CD4-positive, alpha-beta memory T cell (primary cell): ENCODE results near the gene ACOD1. TPM values are rescaled to one million over a fixed set of nuclear protein-coding genes. Genes with fewer than 3 reads are reported as not detected.
"Not testable (repeated sequence)": the region's sequence is repeated elsewhere in the genome, so short reads cannot be mapped to it uniquely, and the experiment has no call there.

ENCODE experiments used
- CTCF ChIA-PET: fragments of 350-600 bp; sonication (Branson Sonifier 250); formaldehyde crosslinking; loops from one replicate; lab custom pipeline; 2021; ENCODE audit warnings: inconsistent platforms; ENCODE audit not compliant: partially characterized antibody; lab: Charles Lee
- POLR2A ChIA-PET: fragments of 350-600 bp; sonication (Branson Sonifier 250); formaldehyde crosslinking; loops from one replicate; lab custom pipeline; 2021; ENCODE audit not compliant: partially characterized antibody; lab: Charles Lee
- DNase-seq, 5 donors: peaks; one replicate each; pipeline versions ENCODE4 v3.0.0 to v3.0.0-alpha.2; 2020 to 2022; ENCODE audit warnings: mixed read lengths in 1 of 5
- H3K27ac ChIP-seq: one replicate; pipeline ENCODE4 v1.7.0; 2013; ENCODE audit warnings: low read depth, low read length
- H3K27me3 ChIP-seq: 2 replicates; pipeline ENCODE4 v1.7.0; 2013; ENCODE audit warnings: mild to moderate bottlenecking, low read length, moderate library complexity; ENCODE audit not compliant: insufficient read depth
- H3K36me3 ChIP-seq: 2 replicates; pipeline ENCODE4 v1.7.0; 2013; ENCODE audit warnings: mild to moderate bottlenecking, low read length, moderate library complexity; ENCODE audit not compliant: insufficient read depth
- H3K4me1 ChIP-seq: 2 replicates; pipeline ENCODE4 v1.7.0; 2013; ENCODE audit warnings: mild to moderate bottlenecking, low read length, moderate library complexity; ENCODE audit not compliant: insufficient read depth
- H3K4me3 ChIP-seq, 2 donors: one replicate each; pipeline ENCODE4 v1.7.0; 2013; ENCODE audit warnings: low read length in 2 of 2, mild to moderate bottlenecking in 1 of 2
- H3K9me3 ChIP-seq, 2 donors: one replicate each; pipeline ENCODE4 v1.7.0; 2013; ENCODE audit warnings: low read length in 2 of 2, control low read depth in 1 of 2; ENCODE audit not compliant: control insufficient read depth in 1 of 2
- H3K27ac Mint-ChIP-seq, 7 donors: one replicate each; pipeline ENCODE4 v1.8.0; 2020 to 2021; ENCODE audit warnings: mixed read lengths in 7 of 7, mild to moderate bottlenecking in 6 of 7, inconsistent platforms in 3 of 7, moderate library complexity in 3 of 7
- H3K27me3 Mint-ChIP-seq, 2 donors: one replicate each; pipeline ENCODE4 v1.8.0; 2020 to 2021; ENCODE audit warnings: mixed read lengths in 2 of 2
- H3K36me3 Mint-ChIP-seq, 2 donors: one replicate each; pipeline ENCODE4 v1.8.0; 2020 to 2021; ENCODE audit warnings: mixed read lengths in 2 of 2, inconsistent platforms in 1 of 2, mild to moderate bottlenecking in 1 of 2
- H3K4me1 Mint-ChIP-seq, 4 donors: one replicate each; pipeline ENCODE4 v1.8.0; 2020 to 2021; ENCODE audit warnings: mixed read lengths in 4 of 4, mild to moderate bottlenecking in 1 of 4
- H3K4me3 Mint-ChIP-seq, 8 donors: one replicate each; pipeline ENCODE4 v1.8.0; 2020 to 2021; ENCODE audit warnings: mixed read lengths in 8 of 8, mild to moderate bottlenecking in 7 of 8, moderate library complexity in 6 of 8, inconsistent platforms in 3 of 8
- H3K9me3 Mint-ChIP-seq, 8 donors: one replicate each; pipeline ENCODE4 v1.8.0; 2020 to 2021; ENCODE audit warnings: mixed read lengths in 8 of 8, mild to moderate bottlenecking in 5 of 8, inconsistent platforms in 3 of 8, moderate library complexity in 1 of 8
- intact Hi-C: fragments of 100-400 bp; cut with micrococcal nuclease; formaldehyde crosslinking; loops from one replicate; pipeline ENCODE4 v1.15.1; 2023
- polyA plus RNA-seq, 2 donors: library from polyadenylated mRNA; unstranded; fragments of 300-500 nt; fragmentation: Illumina TruSeq; gene quantifications; one replicate each; pipeline ENCODE4 v1.2.3, GENCODE V29; 2021
- total RNA-seq, 2 experiments: library from RNA; stranded (reverse); gene quantifications; one replicate each; pipeline ENCODE4 v1.2.3, GENCODE V29; 2021

The ACOD1 gene
- total and polyA plus RNA-seq, 4 experiments from 2014 or later = not detected

DNA sequence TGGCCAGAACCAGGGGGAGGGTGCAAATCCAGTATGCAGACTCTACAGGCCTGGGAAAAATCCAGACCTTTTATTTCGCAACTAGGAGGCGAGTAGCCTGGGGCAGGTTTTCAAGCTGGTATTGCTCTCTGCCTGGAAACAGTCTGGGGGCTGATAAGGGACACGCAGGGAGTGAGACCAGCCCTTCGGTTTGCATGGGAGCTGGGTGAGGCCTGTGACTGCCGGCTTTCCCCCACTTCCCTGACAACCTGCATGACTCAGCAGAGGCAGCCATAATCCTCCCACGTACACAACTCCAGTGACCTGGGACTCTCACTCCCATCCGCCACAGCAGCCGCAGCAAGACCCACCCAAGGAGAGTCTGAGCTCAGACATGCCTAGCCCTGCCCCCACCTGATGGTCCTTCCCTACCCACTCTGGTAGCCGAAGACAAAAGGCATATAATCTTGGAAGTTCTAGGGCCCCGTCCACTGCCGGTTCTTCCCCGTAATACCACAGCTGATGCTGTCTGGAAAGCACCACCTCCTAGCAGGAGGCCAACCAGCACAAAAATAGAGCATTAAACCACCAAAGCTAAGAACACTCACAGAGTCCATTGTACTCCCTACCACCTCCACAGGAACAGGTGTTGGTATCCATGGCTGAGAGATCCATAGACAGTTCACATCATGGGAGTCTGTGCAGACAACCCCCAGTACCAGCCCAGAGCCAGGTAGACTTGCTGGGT, 30.4 kb upstream of the ACOD1 start:
- H3K27ac ChIP-seq, H3K9me3 ChIP-seq, H3K9me3 Mint-ChIP-seq, H3K27ac Mint-ChIP-seq, H3K36me3 ChIP-seq, H3K4me1 Mint-ChIP-seq, H3K4me3 ChIP-seq, CTCF ChIA-PET, H3K27me3 ChIP-seq, H3K36me3 Mint-ChIP-seq, intact Hi-C loops, H3K4me1 ChIP-seq, POLR2A ChIA-PET, DNase-seq, H3K4me3 Mint-ChIP-seq: not testable (repeated sequence)
- peaks cover 21 to 30% of the 10 kb centered on the region in 2 donors for H3K27me3 Mint-ChIP-seq

DNA sequence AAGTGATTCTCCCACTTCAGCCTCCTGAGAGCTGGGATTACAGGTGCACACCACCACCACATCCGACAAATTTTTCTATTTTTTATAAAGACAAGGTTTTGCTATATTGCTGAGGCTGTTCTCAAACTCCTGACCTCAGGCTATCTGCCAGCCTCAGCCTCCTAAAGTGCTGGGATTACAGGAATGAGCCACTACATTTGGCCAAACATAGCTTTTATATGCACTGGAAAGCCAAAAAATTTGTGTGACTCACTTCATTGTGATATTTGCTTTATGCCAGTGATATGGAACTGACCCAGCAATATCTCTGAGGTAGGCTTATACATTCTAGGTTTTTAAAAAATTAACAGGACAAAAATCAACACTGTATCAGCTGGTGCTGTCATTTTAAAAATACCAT, 26.8 kb upstream of the ACOD1 start:
- no peaks in the 10 kb centered on the region for H3K9me3 ChIP-seq
- peaks cover 0 to 5% (median 0%) of the 10 kb centered on the region in 8 donors for H3K9me3 Mint-ChIP-seq
- H3K4me1 Mint-ChIP-seq = no peaks in the 10 kb centered on the region
- peaks cover 1% of the 10 kb centered on the region for H3K27me3 ChIP-seq
- H3K27me3 Mint-ChIP-seq = peaks cover 17 to 28% of the 10 kb centered on the region in 2 donors
- no peaks in the 10 kb centered on the region for H3K36me3 ChIP-seq
- H3K36me3 Mint-ChIP-seq = no peaks in the 10 kb centered on the region
- no peak overlapping the region for H3K4me3 Mint-ChIP-seq
- ChIA-PET CTCF (interaction anchor here (0.6 kb wide), 1 partner anchor 12 kb away, joined by 3 read pairs; no protein-coding TSS in a partner anchor), POLR2A (no interaction called here)
- intact Hi-C loops = no loop called here
- H3K27ac Mint-ChIP-seq = no peak overlapping the region
- no peak for DNase-seq
- no peak overlapping the region for H3K27ac ChIP-seq
- H3K4me3 ChIP-seq = no peak overlapping the region
- no peaks in the 10 kb centered on the region for H3K4me1 ChIP-seq

DNA sequence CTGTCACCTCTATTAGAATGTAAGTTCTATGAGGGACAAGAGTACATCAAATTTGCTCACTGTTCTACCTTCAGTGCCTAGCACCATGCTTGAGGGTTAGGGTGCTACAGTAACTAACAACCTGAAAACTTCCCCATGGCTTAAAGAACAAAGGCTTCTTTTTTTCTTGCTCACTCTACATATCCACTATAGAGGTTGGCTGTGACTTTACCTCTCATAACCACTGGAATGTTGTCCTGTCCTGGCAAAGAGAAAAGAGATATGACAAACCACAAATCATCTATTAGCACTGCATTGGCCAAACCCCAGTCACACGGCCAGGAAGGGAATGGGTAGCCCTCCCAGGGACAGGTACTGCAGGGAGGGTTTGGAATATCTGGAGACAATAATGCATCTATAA, 23.2 kb upstream of the ACOD1 start:
- intact Hi-C loops = no loop called here
- H3K4me1 ChIP-seq = no peaks in the 10 kb centered on the region
- ChIA-PET CTCF (no interaction called here), POLR2A (no interaction called here)
- H3K4me3 ChIP-seq = no peak overlapping the region
- no peaks in the 10 kb centered on the region for H3K4me1 Mint-ChIP-seq
- no peaks in the 10 kb centered on the region for H3K9me3 ChIP-seq
- H3K4me3 Mint-ChIP-seq = no peak overlapping the region
- no peaks in the 10 kb centered on the region for H3K36me3 ChIP-seq
- no peaks in the 10 kb centered on the region for H3K36me3 Mint-ChIP-seq
- H3K27me3 Mint-ChIP-seq = peaks cover 4 to 14% of the 10 kb centered on the region in 2 donors
- no peak overlapping the region for H3K27ac ChIP-seq
- H3K27ac Mint-ChIP-seq = no peak overlapping the region
- no peaks in the 10 kb centered on the region for H3K27me3 ChIP-seq
- H3K9me3 Mint-ChIP-seq = peaks cover 0 to 3% (median 0%) of the 10 kb centered on the region in 8 donors
- DNase-seq = no peak

DNA sequence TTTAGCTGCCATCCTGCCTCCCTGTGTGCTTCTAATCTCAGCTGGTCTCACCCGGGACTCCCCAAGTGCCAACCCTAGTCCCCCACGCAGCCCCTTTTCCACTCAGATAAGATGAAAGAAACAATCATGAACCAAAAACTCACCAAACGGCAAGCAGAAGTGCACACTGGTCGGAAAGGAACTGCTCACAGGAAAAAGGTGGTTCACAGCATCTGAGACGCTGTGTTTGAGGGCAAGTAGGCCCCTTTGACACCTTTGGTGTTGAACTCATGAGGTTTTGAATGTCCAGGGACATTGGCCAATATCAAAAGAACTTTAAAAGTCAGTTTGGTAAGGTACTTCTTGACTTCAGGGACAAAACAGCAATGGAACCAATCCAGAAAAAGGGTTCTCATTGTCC, 20.4 kb upstream of the ACOD1 start:
- no peak overlapping the region for H3K27ac Mint-ChIP-seq
- no peak overlapping the region for H3K4me3 Mint-ChIP-seq
- no peaks in the 10 kb centered on the region for H3K4me1 Mint-ChIP-seq
- Histone ChIP-seq H3K36me3 (no peaks in the 10 kb centered on the region), H3K4me1 (no peaks in the 10 kb centered on the region), H3K27ac (no peak overlapping the region), H3K9me3 (no peaks in the 10 kb centered on the region), H3K4me3 (no peak overlapping the region), H3K27me3 (no peaks in the 10 kb centered on the region)
- DNase-seq = no peak
- peaks cover 0 to 4% of the 10 kb centered on the region in 2 donors for H3K27me3 Mint-ChIP-seq
- intact Hi-C loops = no loop called here
- ChIA-PET POLR2A (no interaction called here), CTCF (interaction anchor here (2.3 kb wide), 1 partner anchor 25 kb away, joined by 9 read pairs; no protein-coding TSS in a partner anchor)
- peaks cover 0 to 13% (median 0%) of the 10 kb centered on the region in 8 donors for H3K9me3 Mint-ChIP-seq
- no peaks in the 10 kb centered on the region for H3K36me3 Mint-ChIP-seq

DNA sequence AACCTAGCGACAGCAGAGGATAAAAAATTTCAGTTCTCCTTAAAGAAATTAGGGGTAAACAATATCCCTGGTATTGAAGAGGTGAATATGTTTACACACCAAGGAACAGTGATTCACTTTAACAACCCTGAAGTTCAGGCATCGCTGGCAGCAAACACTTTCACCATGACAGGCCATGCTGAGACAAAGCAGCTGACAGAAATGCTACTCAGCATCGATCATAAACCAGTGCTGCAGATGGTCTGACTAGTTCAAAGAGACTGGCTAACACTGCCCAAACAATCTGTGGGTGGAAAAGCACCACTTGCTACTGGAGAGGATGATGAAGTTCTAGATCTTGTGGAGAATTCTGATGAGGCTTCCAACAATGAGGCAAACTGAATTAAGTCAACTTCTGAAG, 19.9 kb upstream of the ACOD1 start:
- DNase-seq = no peak
- H3K27ac ChIP-seq = no peak overlapping the region
- Mint-ChIP-seq H3K4me1 (no peaks in the 10 kb centered on the region), H3K36me3 (no peaks in the 10 kb centered on the region), H3K27me3 (peaks cover 0 to 3% of the 10 kb centered on the region in 2 donors), H3K27ac (no peak overlapping the region), H3K4me3 (no peak overlapping the region), H3K9me3 (peaks cover 0 to 13% (median 0%) of the 10 kb centered on the region in 8 donors)
- intact Hi-C loops = no loop called here
- no peaks in the 10 kb centered on the region for H3K27me3 ChIP-seq
- H3K4me3 ChIP-seq = no peak overlapping the region
- H3K36me3 ChIP-seq = no peaks in the 10 kb centered on the region
- POLR2A ChIA-PET = no interaction called here
- H3K9me3 ChIP-seq = no peaks in the 10 kb centered on the region
- no peaks in the 10 kb centered on the region for H3K4me1 ChIP-seq
- CTCF ChIA-PET = interaction anchor here (2.3 kb wide), 1 partner anchor 25 kb away, joined by 9 read pairs; no protein-coding TSS in a partner anchor

DNA sequence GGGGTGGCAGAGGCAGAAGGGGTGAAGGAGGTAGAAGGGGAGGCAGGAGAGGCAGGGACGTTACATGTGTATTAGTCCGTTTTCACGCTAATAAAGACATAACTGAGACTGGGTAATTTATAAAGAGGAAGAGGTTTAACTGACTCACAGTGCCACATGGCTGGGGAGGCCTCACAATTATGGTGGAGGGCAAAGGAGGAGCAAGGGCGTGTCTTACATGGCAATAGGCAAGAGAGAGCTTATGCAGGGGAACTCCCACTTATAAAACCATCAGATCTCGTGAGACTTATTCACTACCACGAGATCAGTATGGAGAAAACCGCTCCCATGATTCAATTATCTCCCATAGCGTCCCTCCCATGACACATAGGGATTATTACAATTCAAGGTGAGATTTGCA, 19.0 kb upstream of the ACOD1 start:
- ChIA-PET CTCF (no interaction called here), POLR2A (no interaction called here)
- intact Hi-C loops = no loop called here
- no peaks in the 10 kb centered on the region for H3K36me3 ChIP-seq
- no peaks in the 10 kb centered on the region for H3K27me3 ChIP-seq
- peaks cover 0 to 1% of the 10 kb centered on the region in 2 donors for H3K27me3 Mint-ChIP-seq
- no peaks in the 10 kb centered on the region for H3K36me3 Mint-ChIP-seq
- H3K27ac ChIP-seq = no peak overlapping the region
- H3K4me1 Mint-ChIP-seq = no peaks in the 10 kb centered on the region
- H3K4me3 Mint-ChIP-seq = no peak overlapping the region
- H3K9me3 Mint-ChIP-seq = peaks cover 0 to 13% (median 0%) of the 10 kb centered on the region in 8 donors
- no peaks in the 10 kb centered on the region for H3K4me1 ChIP-seq
- no peaks in the 10 kb centered on the region for H3K9me3 ChIP-seq
- H3K4me3 ChIP-seq = no peak overlapping the region
- peak overlapping the region in 1 of 7 donors; percentile 57 for H3K27ac Mint-ChIP-seq
- no peak for DNase-seq

DNA sequence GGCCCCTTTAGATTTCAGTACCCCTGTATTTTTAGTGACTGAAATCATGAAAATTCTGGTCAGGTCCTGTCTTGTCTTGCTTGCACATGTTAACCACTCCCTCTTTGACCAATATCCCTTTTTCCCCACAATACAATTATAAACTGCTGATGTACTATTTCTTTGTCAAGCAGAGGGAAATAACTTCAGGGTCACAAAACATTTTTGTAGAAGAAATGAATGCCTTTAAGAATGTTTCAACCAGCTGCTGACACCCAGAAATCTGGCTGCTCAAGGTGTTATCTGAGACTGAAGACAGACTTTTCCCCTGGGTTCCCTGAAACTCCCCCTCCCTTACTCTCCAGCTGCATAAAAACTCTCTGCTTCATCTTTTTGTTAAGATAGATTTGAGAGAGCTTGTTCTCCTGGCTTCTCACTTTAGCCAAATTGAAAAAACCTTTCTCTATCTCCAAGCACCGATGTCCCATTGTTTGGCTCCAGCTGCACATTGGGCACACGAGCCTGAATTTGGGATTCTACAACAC, 18.4 kb upstream of the ACOD1 start:
- no peak overlapping the region for H3K4me3 ChIP-seq
- ChIA-PET CTCF (no interaction called here), POLR2A (no interaction called here)
- H3K27ac Mint-ChIP-seq = no peak overlapping the region
- peaks cover 0 to 1% of the 10 kb centered on the region in 2 donors for H3K27me3 Mint-ChIP-seq
- H3K27ac ChIP-seq = no peak overlapping the region
- peaks cover 0 to 13% (median 0%) of the 10 kb centered on the region in 8 donors for H3K9me3 Mint-ChIP-seq
- intact Hi-C loops = no loop called here
- no peak overlapping the region for H3K4me3 Mint-ChIP-seq
- no peaks in the 10 kb centered on the region for H3K9me3 ChIP-seq
- H3K27me3 ChIP-seq = no peaks in the 10 kb centered on the region
- no peaks in the 10 kb centered on the region for H3K4me1 Mint-ChIP-seq
- H3K36me3 Mint-ChIP-seq = no peaks in the 10 kb centered on the region
- no peak for DNase-seq
- no peaks in the 10 kb centered on the region for H3K4me1 ChIP-seq
- no peaks in the 10 kb centered on the region for H3K36me3 ChIP-seq
